IMR-90 (cell line): Measurements from ENCODE around the gene PLA2G2F. TPM values are rescaled to one million over a fixed set of nuclear protein-coding genes. Genes with fewer than 3 reads are reported as not detected.

Experiments
- ATAC-seq: fragments of 200-7000 bp; cut with Tn5 transposase; 2 replicates; pipeline ENCODE4 v1.9.1; 2020; ENCODE audit warnings: low read depth, mild to moderate bottlenecking, moderate library complexity
- BruUV-seq: library from RNA; stranded (reverse); fragments of 400-500 nt; replicated peaks from 2 replicates; lab custom pipeline; 2021; lab: Mats Ljungman, UMichigan
- CTCF ChIA-PET: fragments of 300-600 bp; formaldehyde crosslinking; extraction: SDS; loops from one replicate; lab custom pipeline; 2021; ENCODE audit warnings: antibody characterized with exemption; lab: Yijun Ruan, JAX
- POLR2A ChIA-PET: fragments of 300-600 bp; sonication (Branson Sonifier 250); formaldehyde crosslinking; loops from one replicate; lab custom pipeline; 2022; ENCODE audit warnings: antibody characterized with exemption; ENCODE audit not compliant: unreplicated experiment; lab: Charles Lee
- DNase-seq: peaks from one replicate; pipeline ENCODE4 v3.0.0; 2013
- H2AFZ ChIP-seq: replicated peaks from 2 replicates; pipeline ENCODE3; 2013; ENCODE audit warnings: low read length, mild to moderate bottlenecking; ENCODE audit not compliant: poor library complexity
- H2AK5ac ChIP-seq: 2 replicates; pipeline ENCODE4 v1.6.1; 2013; ENCODE audit warnings: low read depth, low read length, inconsistent platforms
- H2AK9ac ChIP-seq: replicated peaks from 2 replicates; pipeline ENCODE3; 2013; ENCODE audit warnings: mild to moderate bottlenecking, low read depth, low read length, moderate library complexity; ENCODE audit not compliant: poor library complexity
- H2BK120ac ChIP-seq: 2 replicates; pipeline ENCODE4 v1.6.1; 2013; ENCODE audit warnings: low read depth, low read length, inconsistent platforms
- H2BK15ac ChIP-seq: 3 replicates; pipeline ENCODE4 v1.6.1; 2013; ENCODE audit warnings: low read depth, low read length, inconsistent platforms
- H2BK20ac ChIP-seq: 2 replicates; pipeline ENCODE4 v1.6.1; 2013; ENCODE audit warnings: low read depth, mild to moderate bottlenecking, inconsistent platforms, low read length, moderate library complexity
- H2BK5ac ChIP-seq: 2 replicates; pipeline ENCODE4 v1.6.1; 2013; ENCODE audit warnings: mild to moderate bottlenecking, low read depth, low read length, inconsistent platforms; ENCODE audit not compliant: poor library complexity, severe bottlenecking
- H3K14ac ChIP-seq: replicated peaks from 2 replicates; pipeline ENCODE4 v1.6.1; 2013; ENCODE audit warnings: low read depth, low read length, inconsistent platforms
- H3K18ac ChIP-seq: 2 replicates; pipeline ENCODE4 v1.6.1; 2013; ENCODE audit warnings: low read depth, low read length, control low read depth
- H3K23ac ChIP-seq: 2 replicates; pipeline ENCODE4 v1.6.1; 2013; ENCODE audit warnings: low read depth, low read length, inconsistent platforms
- H3K27ac ChIP-seq: 2 replicates; pipeline ENCODE4 v1.5.1; 2013; ENCODE audit warnings: mild to moderate bottlenecking, control low read depth, low read length; ENCODE audit not compliant: insufficient read depth
- H3K27me3 ChIP-seq: 2 replicates; pipeline ENCODE4 v1.6.1; 2013; ENCODE audit warnings: low read length; ENCODE audit not compliant: control insufficient read depth, insufficient read depth
- H3K36me3 ChIP-seq: 2 replicates; pipeline ENCODE4 v1.6.1; 2013; ENCODE audit warnings: low read length, mixed read lengths; ENCODE audit not compliant: control insufficient read depth, insufficient read depth
- H3K4ac ChIP-seq: 2 replicates; pipeline ENCODE4 v1.6.1; 2013; ENCODE audit warnings: low read depth, low read length, inconsistent platforms
- H3K4me1 ChIP-seq: 2 replicates; pipeline ENCODE4 v1.6.1; 2013; ENCODE audit warnings: low read length, mixed read lengths; ENCODE audit not compliant: control insufficient read depth, insufficient read depth
- H3K4me2 ChIP-seq: 2 replicates; pipeline ENCODE4 v1.6.1; 2013; ENCODE audit warnings: low read depth, mild to moderate bottlenecking, control low read depth, low read length, moderate library complexity
- H3K4me3 ChIP-seq: 2 replicates; pipeline ENCODE4 v1.5.1; 2013; ENCODE audit warnings: low read depth, mild to moderate bottlenecking, control low read depth, low read length, moderate library complexity; ENCODE audit not compliant: insufficient read depth
- H3K56ac ChIP-seq: 2 replicates; pipeline ENCODE4 v1.6.1; 2013; ENCODE audit warnings: low read length, inconsistent platforms; ENCODE audit not compliant: insufficient read depth; ENCODE audit errors: extremely low read depth
- H3K79me1 ChIP-seq, 2 experiments: 2 replicates each; pipeline ENCODE4 v1.6.1; 2013; ENCODE audit warnings: low read length in 2 of 2, inconsistent platforms in 1 of 2, low read depth in 1 of 2
- H3K9ac ChIP-seq: 2 replicates; pipeline ENCODE4 v1.6.1; 2013; ENCODE audit warnings: low read depth, low read length, control low read depth
- H3K9me1 ChIP-seq: 2 replicates; pipeline ENCODE4 v1.6.1; 2013; ENCODE audit warnings: low read length, inconsistent platforms; ENCODE audit not compliant: insufficient read depth
- H3K9me3 ChIP-seq: 2 replicates; pipeline ENCODE4 v1.6.1; 2013; ENCODE audit warnings: low read length; ENCODE audit not compliant: control insufficient read depth, insufficient read depth
- H4K20me1 ChIP-seq: 2 replicates; pipeline ENCODE4 v1.6.1; 2013; ENCODE audit warnings: low read length, inconsistent platforms; ENCODE audit not compliant: insufficient read depth
- H4K5ac ChIP-seq: 2 replicates; pipeline ENCODE4 v1.6.1; 2013; ENCODE audit warnings: mild to moderate bottlenecking, low read depth, low read length, control low read depth
- H4K8ac ChIP-seq, 2 experiments: 2 replicates each; pipeline ENCODE4 v1.6.1; 2013; ENCODE audit warnings: low read depth in 2 of 2, low read length in 2 of 2, control low read depth in 1 of 2, inconsistent platforms in 1 of 2
- H4K91ac ChIP-seq: 2 replicates; pipeline ENCODE4 v1.6.1; 2013; ENCODE audit warnings: low read depth, low read length, inconsistent platforms; ENCODE audit not compliant: insufficient read depth
- BHLHE40 ChIP-seq: fragments of 150-350 bp; IDR thresholded peaks from 2 replicates; pipeline ENCODE4 v1.6.1; 2016; ENCODE audit warnings: mild to moderate bottlenecking, low read depth, low read length
- CEBPB ChIP-seq: IDR thresholded peaks from 2 replicates; pipeline ENCODE4 v1.6.1; 2012; ENCODE audit warnings: low read depth, low read length, improper control_type of control experiment
- CHD1 ChIP-seq: IDR thresholded peaks from 2 replicates; pipeline ENCODE4 v1.6.1; 2012; ENCODE audit warnings: low read depth, low read length, improper control_type of control experiment
- FOS ChIP-seq: fragments of 150-350 bp; IDR thresholded peaks from 2 replicates; pipeline ENCODE4 v1.6.1; 2016; ENCODE audit warnings: low read depth, low read length
- MAFK ChIP-seq: IDR thresholded peaks from 2 replicates; pipeline ENCODE4 v1.6.1; 2012; ENCODE audit warnings: low read depth, low read length, improper control_type of control experiment
- MAZ ChIP-seq: IDR thresholded peaks from 2 replicates; pipeline ENCODE4 v1.6.1; 2012; ENCODE audit warnings: low read depth, mild to moderate bottlenecking, low read length, improper control_type of control experiment, moderate library complexity, borderline replicate concordance
- MXI1 ChIP-seq: IDR thresholded peaks from 2 replicates; pipeline ENCODE4 v1.6.1; 2012; ENCODE audit warnings: low read depth, mild to moderate bottlenecking, low read length, moderate library complexity, borderline replicate concordance
- NFE2L2 ChIP-seq: fragments of 150-350 bp; IDR thresholded peaks from 2 replicates; pipeline ENCODE4 v1.6.1; 2016; ENCODE audit warnings: low read depth, mild to moderate bottlenecking, low read length
- POLR2A ChIP-seq: IDR thresholded peaks from 2 replicates; pipeline ENCODE4 v1.6.1; 2012; ENCODE audit warnings: mild to moderate bottlenecking, low read depth, low read length
- RAD21 ChIP-seq: IDR thresholded peaks from 2 replicates; pipeline ENCODE4 v1.6.1; 2012; ENCODE audit warnings: low read length, improper control_type of control experiment
- RCOR1 ChIP-seq: IDR thresholded peaks from 2 replicates; pipeline ENCODE4 v1.6.1; 2012; ENCODE audit warnings: mild to moderate bottlenecking, low read length, improper control_type of control experiment; ENCODE audit not compliant: insufficient replicate concordance
- RFX5 ChIP-seq: IDR thresholded peaks from 2 replicates; pipeline ENCODE4 v1.8.0; 2012; ENCODE audit warnings: low read depth, mild to moderate bottlenecking, low read length, moderate library complexity
- SMC3 ChIP-seq: fragments of 150-350 bp; IDR thresholded peaks from 2 replicates; pipeline ENCODE4 v1.6.1; 2016; ENCODE audit warnings: low read depth, mild to moderate bottlenecking, antibody characterized with exemption, low read length, moderate library complexity
- WGBS, 2 experiments: methylation state at CpG; one replicate each; pipeline versions ENCODE4 v1.1.5 to v1.1.7; 2013; ENCODE audit warnings: missing lambda C conversion rate in 2 of 2; ENCODE audit not compliant: insufficient read length in 1 of 2; ENCODE audit errors: extremely low coverage in 2 of 2; 5-methylcytosine and 5-hydroxymethylcytosine counted together
- dilution Hi-C: fragments of 300-500 bp; cut with HindIII; formaldehyde crosslinking; loops from one replicate; pipeline ENCODE4 v1.14.3; 2018; ENCODE audit warnings: low sequenced_read_pairs; ENCODE audit not compliant: unreplicated experiment
- in situ Hi-C: fragments of 300-500 bp; cut with MboI; formaldehyde crosslinking; loops from 3 replicates; pipeline ENCODE4 v1.14.3; 2019; ENCODE audit warnings: low sequenced_read_pairs, inconsistent platforms, mixed read lengths
- intact Hi-C: fragments of 100-400 bp; cut with micrococcal nuclease; formaldehyde crosslinking; loops from 2 replicates; pipeline ENCODE4 v1.10.0; 2022
- polyA plus RNA-seq, 3 experiments: library from polyadenylated mRNA; depleted of rRNA; stranded (reverse); fragments of >200 nt; gene quantifications; 2 replicates each; pipeline ENCODE4 v1.2.3, GENCODE V29; 2012; ENCODE audit warnings: low replicate concordance in 1 of 3
- total RNA-seq: library from RNA; depleted of rRNA; stranded (reverse); fragments of >200 nt; gene quantifications from 2 replicates; pipeline ENCODE4 v1.2.3, GENCODE V29; 2012
- TF ChIP-seq, protein P1 (sequence below): fragments of 150-350 bp; IDR thresholded peaks from 2 replicates; pipeline ENCODE4 v1.6.1; 2016; ENCODE audit warnings: low read depth, mild to moderate bottlenecking, low read length, moderate library complexity, borderline replicate concordance
- TF ChIP-seq, protein P2 (sequence below): fragments of 150-350 bp; IDR thresholded peaks from 2 replicates; pipeline ENCODE4 v1.6.1; 2017; ENCODE audit warnings: mild to moderate bottlenecking, antibody characterized with exemption, low read length, low read depth
- TF ChIP-seq, protein P3 (sequence below): conservative IDR thresholded peaks from 2 replicates; pipeline ENCODE4 v1.5.1; 2012; ENCODE audit warnings: mild to moderate bottlenecking, low read depth, low read length, improper control_type of control experiment

PLA2G2F gene
- total and polyA plus RNA-seq, 2 of the 4 experiments (the other 2 are of a cell fraction): not detected

DNA sequence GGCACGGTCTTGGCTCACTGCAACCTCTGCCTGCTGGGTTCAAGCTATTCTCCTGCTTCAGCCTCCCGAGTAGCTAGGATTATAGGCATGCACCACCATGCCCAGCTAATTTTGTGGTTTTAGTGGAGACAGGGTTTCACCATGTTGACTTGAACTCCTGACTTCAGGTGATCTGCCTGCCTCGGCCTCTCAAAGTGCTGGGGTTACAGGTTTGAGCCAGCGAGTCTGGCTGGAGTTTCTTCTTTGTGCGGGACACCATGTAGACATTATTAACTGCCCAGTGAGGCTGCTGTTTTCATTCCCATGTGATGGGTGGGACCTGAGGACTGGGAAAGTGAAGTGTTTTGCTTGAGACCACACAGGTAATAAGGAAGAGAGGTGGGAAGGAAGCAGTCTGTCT lies 45.8 kb upstream of the PLA2G2F start:
- Histone ChIP-seq H3K23ac (no peak overlapping the region), H2AK5ac (no peak overlapping the region), H4K8ac (no peak overlapping the region), H2AK9ac (no peak overlapping the region), H3K36me3 (no peaks in the 10 kb centered on the region), H4K20me1 (no peaks in the 10 kb centered on the region), H2BK120ac (no peak overlapping the region), H3K27me3 (peaks cover 37% of the 10 kb centered on the region), H3K9me3 (no peaks in the 10 kb centered on the region), H3K18ac (no peak overlapping the region), H4K5ac (no peak overlapping the region), H3K56ac (no peak overlapping the region), H3K4me1 (no peaks in the 10 kb centered on the region), H3K4ac (no peak overlapping the region), H2BK5ac (no peak overlapping the region), H2AFZ (no peak overlapping the region), H2BK15ac (no peak overlapping the region), H3K14ac (no peak overlapping the region), H3K9me1 (no peaks in the 10 kb centered on the region), H3K79me1 (no peaks in the 10 kb centered on the region), H3K9ac (no peak overlapping the region), H2BK20ac (no peak overlapping the region), H3K27ac (no peak overlapping the region), H3K4me2 (no peak overlapping the region), H3K4me3 (no peak overlapping the region), H4K91ac (no peak overlapping the region)
- ChIA-PET POLR2A (no interaction called here), CTCF (interaction anchor here (0.6 kb wide), 1 partner anchor 11 kb away, joined by 3 read pairs; no protein-coding TSS in a partner anchor)
- in situ Hi-C loops (no loop called here), dilution Hi-C loops (no loop called here), intact Hi-C loops (no loop called here)
- 71% methylated on average over 3 of the region's 5 CpGs; no CpG with 5 or more reads in 1 of the 2 experiments for WGBS, 2 experiments
- ATAC-seq (no peak), DNase-seq (no peak)
- TF ChIP-seq CHD1: no peak
- TF ChIP-seq, protein P1, sequence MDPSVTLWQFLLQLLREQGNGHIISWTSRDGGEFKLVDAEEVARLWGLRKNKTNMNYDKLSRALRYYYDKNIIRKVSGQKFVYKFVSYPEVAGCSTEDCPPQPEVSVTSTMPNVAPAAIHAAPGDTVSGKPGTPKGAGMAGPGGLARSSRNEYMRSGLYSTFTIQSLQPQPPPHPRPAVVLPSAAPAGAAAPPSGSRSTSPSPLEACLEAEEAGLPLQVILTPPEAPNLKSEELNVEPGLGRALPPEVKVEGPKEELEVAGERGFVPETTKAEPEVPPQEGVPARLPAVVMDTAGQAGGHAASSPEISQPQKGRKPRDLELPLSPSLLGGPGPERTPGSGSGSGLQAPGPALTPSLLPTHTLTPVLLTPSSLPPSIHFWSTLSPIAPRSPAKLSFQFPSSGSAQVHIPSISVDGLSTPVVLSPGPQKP: no peak
- no peak for TF ChIP-seq RAD21
- no peak for TF ChIP-seq FOS
- no peak for TF ChIP-seq RFX5
- TF ChIP-seq POLR2A: no peak
- TF ChIP-seq BHLHE40: no peak
- no peak for TF ChIP-seq NFE2L2
- TF ChIP-seq SMC3: no peak
- TF ChIP-seq RCOR1: no peak
- TF ChIP-seq CEBPB: no peak
- no peak for TF ChIP-seq MAFK
- TF ChIP-seq, protein P2, sequence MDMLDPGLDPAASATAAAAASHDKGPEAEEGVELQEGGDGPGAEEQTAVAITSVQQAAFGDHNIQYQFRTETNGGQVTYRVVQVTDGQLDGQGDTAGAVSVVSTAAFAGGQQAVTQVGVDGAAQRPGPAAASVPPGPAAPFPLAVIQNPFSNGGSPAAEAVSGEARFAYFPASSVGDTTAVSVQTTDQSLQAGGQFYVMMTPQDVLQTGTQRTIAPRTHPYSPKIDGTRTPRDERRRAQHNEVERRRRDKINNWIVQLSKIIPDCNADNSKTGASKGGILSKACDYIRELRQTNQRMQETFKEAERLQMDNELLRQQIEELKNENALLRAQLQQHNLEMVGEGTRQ: no peak
- no peak for TF ChIP-seq MXI1
- TF ChIP-seq, protein P3, sequence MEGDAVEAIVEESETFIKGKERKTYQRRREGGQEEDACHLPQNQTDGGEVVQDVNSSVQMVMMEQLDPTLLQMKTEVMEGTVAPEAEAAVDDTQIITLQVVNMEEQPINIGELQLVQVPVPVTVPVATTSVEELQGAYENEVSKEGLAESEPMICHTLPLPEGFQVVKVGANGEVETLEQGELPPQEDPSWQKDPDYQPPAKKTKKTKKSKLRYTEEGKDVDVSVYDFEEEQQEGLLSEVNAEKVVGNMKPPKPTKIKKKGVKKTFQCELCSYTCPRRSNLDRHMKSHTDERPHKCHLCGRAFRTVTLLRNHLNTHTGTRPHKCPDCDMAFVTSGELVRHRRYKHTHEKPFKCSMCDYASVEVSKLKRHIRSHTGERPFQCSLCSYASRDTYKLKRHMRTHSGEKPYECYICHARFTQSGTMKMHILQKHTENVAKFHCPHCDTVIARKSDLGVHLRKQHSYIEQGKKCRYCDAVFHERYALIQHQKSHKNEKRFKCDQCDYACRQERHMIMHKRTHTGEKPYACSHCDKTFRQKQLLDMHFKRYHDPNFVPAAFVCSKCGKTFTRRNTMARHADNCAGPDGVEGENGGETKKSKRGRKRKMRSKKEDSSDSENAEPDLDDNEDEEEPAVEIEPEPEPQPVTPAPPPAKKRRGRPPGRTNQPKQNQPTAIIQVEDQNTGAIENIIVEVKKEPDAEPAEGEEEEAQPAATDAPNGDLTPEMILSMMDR: no peak
- TF ChIP-seq MAZ: no peak
- no TSS peak for BruUV-seq
